Stimulated activated CD8-positive, alpha-beta memory T cell treated with anti-CD3 and anti-CD28 coated beads, Interleukin-12 subunit alpha, Interleukin-12 subunit beta, amount 100 ng/mL, for 1 hour (primary cell): Measurements from ENCODE around the gene FAM131B.
A peak's percentile ranks its signal among the peaks of the same experiment; 100 is the strongest.

Experiments used
- DNase-seq: peaks from one replicate; pipeline ENCODE4 v3.0.0-alpha.2; 2020; ENCODE audit warnings: low read depth

FAM131B gene

DNA sequence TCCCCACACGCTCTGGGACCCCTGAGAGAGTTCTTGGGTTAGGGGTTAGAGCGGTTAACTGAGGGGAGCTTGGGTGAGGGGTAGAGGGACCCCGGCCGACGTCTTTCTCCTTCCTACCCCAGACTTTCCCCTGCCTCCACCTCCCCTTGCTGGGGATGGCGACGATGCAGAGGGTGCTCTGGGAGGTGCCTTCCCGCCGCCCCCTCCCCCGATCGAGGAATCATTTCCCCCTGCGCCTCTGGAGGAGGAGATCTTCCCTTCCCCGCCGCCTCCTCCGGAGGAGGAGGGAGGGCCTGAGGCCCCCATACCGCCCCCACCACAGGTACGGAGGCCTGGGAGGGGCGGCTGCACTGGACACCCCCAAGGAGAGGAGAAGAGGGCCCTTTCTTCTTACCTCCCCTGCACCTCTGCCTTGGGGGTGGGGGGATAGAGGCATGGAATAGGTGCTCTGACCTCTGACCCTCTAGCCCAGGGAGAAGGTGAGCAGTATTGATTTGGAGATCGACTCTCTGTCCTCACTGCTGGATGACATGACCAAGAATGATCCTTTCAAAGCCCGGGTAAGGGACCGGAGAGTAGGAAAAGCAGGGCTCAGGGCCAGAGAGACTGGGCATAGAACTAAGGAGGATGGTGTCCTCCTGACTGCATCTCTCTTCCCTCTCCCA lies 19.7 kb upstream of the FAM131B start:
- no peak for DNase-seq

DNA sequence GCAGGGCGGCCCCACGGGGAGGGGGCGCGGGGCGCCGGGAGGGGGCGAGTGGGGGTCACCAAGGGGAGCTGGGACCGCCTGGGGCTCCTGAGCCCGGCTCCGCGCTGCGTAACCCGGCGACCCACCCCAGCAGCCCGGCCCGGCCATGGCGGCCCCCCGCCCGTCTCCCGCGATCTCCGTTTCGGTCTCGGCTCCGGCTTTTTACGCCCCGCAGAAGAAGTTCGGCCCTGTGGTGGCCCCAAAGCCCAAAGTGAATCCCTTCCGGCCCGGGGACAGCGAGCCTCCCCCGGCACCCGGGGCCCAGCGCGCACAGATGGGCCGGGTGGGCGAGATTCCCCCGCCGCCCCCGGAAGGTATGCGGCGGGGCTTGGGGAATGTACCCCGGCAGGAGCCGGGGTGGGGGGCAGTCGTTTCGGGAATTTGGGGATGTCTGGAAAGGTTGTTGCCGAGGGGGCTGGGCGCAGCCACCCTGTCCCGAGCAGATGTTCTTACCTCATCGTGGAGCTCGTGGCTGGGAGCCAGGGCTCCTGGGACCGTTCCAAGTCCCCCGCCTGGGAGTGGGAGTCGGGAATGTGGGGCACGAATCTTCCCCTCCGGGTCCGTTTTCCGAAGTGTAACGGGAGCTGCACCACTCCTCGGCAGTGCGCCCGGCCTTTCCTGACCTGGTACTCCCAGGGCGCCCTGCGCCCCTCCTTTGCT lies 19.1 kb upstream of the FAM131B start:
- no peak for DNase-seq

DNA sequence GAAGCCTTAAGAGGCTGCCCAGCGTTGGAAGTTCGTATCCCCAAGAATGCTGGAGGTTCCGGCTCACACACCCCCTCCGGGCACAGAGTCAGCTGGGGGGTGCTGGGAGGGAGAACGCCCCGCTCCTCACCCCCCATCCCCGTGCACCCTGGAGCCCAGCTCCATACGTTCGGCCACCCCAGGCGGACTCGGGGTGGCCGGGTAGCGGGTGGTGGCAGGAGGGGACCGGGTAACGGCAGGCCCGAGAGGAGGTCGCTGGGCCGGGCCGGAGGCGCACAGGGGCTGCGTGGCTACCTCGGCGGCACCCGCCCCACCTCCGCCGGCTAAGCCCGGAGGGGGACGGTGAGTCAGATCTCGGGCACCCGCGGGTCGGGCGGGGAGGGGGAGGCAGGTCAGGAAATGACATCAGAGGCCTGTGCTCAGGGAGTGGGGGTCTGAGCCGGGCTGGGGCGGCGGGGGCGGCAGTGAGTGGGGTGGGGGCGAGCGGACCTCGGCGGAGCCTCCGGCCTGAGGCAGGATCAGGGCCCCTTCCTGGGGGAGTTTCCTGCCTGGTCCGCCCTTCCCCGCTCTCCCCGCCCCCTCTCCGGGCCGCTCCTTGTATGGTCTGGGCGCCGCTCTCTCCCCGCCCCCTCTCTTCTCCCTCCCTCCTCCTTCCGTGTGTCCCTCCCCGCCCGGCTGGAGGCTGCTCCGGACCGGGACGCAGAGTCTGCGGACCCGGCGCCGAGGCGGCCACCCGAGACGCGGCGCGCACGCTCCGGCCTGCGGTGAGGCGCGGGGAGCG lies 18.3 kb upstream of the FAM131B start, which contains the start of gene ZYX:
Gene ZYX (plus strand): TSS at position 700 of the 781 bp plus-strand sequence. CDS start 227 bp downstream, outside the sequence.
- peak; percentile 77 for DNase-seq

DNA sequence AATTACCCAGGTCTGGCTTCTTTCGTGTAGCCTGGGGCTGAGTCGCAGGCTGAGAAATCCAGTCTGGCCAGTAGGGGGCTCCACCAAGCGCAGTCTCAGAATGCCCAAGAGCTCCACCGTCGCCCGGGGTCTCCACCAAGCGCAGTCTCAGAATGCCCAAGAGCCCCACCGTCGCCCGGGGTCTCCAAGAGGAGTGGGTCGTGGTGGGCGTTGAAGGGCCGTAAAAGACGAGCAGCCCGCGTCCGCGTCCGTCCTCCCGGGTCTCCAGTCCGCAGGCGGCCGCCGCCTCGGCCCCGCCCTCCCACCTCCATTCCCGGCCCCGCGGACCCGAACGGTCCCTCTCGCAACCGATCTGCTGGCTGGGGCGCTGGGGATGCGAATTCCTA lies 17.7 kb upstream of the FAM131B start:
- peak; percentile 80 for DNase-seq

DNA sequence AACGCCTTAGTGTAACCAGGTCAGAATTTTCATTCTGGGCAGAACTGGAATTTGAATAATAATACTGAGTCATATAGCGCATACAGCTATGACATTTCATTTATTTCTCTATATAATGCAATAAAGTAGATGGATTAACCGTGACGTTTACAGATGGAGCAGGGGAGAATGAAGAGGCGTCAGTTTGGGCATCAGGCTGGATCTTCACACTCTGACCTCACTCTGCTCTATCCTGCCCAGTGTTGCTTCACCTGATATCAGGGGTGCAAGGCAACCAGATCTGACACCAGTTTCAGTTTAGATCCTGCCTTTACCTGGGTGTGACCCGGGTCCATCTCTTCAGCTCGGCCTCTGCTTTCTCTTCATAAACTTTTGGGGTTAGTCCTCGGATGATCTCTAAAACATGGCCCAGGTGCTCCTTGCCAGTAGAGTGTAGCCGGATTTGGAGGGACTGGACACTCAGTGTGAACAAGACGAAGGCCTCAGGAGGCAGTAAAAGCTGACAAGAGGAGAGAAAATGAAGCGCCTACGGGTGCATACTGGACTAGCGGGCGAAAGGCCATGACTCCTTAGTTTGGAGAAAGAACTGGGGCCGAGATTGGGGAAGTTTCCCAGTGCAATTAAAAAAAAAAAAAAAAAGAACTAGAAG lies 17.2 kb upstream of the FAM131B start:
- DNase-seq = no peak

DNA sequence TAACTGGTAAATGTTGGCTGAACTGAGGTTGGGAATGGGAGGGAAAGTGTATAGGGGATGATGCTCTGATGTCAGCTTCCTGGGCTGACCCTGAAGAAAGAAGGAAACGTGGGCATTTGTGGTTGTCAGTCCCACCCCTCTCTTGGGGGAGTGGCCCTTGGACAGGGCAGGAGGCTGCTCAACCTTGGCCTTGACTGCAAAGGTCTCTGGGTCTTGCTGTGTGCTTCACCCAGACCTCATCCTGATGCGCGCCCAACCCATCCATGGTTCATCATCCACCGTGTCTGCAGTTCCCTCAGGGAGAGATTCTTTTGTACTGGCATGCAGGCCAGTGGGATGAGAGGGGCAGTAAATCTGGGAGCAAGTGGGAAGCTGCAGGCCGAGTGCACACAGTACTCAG lies 13.9 kb upstream of the FAM131B start:
- DNase-seq = no peak

DNA sequence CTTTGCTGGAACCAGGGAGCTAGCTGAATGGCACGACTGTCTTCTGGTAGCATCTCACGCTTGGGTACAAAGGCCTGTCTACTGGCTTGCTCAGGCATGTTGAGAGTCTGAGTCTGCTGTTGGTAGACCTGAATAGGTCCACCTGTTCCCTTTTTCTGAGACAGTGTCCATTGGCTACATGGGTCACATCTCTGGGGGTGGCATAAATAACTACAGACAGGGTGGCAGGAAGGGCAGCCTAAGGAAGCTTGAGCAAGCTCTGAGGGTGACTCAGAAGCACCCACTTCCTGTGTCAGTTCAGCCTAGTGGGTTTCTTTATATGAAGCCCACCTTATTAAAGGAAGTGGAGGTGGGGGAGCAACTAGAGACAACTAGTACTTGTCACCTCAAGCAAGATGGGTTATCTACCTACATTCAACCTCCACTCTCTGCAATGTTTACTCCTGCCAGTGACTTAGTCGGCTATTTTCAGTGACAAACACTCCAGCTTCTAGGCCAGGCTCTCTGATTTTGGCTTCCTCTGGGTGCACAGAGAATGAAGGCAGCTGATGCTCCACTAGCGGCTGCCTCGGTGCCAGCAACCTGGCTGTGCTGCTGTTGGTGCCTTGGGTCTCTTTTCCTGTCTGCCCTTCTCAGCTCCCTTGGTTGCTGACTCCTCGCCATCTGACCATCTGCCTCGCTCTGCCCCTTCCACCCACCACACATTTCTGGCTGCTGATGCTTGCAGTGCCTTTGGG lies 13.0 kb upstream of the FAM131B start:
- no peak for DNase-seq

DNA sequence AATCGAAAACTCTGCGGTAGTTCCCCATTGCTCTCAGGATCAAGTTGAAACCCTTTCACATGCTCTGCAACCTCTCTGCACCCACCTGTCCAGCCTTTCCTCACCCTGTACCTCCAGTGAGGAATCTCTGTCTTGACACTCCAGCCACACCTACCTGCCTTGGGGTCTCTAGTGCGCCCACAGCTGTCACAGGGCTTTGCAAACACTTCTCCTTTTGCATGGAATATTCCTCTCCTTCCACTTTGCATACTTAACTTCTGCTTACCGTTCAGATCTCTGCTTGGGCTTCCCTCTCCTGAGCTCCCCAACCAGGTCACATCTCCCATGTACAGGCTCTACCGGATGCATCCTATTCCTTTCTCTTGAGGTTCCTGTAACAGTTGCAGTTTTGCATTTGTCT lies 12.0 kb upstream of the FAM131B start:
- no peak for DNase-seq

DNA sequence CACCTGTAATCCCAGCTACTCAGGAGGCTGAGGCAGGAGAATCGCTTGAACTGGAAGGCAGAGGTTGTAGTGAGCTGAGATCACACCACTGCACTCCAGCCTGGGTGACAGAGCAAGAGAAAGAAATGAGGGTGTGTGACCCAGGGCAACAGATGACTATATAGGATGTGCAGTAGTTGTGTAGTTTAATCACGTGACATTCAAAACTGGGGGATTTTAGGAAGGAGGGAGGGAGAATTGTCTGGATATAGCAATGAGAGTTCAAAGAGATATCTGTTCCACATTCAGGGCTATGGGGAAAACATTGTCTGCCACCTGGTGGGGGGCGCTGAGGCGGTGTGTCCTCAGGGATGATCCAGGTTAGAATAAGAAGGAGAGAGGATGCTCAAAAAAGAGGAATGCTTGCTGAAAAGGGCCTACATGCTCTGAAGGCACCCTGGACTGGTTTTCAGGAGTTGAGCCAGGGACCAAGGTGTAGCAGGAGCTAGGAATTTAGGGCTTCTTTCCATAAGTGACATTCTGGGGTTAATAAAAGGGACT lies 10.8 kb upstream of the FAM131B start:
- DNase-seq = no peak

DNA sequence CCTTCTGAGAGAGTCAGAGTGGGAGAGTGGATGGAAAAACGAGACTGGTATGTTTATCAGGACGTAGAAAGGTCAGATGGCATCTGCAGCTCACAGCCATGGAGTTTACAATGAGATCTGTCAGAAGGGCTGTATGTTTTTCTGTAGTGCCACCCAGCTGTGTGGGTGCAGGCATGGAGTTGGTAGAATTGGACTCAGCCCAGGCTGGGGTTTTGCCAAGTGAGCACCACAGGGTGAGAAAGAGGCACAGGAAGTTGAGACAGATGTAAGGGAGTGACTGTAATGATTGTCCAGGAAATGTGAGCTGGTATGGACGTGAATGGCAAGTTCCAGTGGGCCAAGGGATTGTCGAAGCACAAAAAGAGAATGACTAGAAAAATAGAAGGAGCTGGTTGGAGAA lies 9.6 kb upstream of the FAM131B start:
- peak; percentile 36 for DNase-seq

DNA sequence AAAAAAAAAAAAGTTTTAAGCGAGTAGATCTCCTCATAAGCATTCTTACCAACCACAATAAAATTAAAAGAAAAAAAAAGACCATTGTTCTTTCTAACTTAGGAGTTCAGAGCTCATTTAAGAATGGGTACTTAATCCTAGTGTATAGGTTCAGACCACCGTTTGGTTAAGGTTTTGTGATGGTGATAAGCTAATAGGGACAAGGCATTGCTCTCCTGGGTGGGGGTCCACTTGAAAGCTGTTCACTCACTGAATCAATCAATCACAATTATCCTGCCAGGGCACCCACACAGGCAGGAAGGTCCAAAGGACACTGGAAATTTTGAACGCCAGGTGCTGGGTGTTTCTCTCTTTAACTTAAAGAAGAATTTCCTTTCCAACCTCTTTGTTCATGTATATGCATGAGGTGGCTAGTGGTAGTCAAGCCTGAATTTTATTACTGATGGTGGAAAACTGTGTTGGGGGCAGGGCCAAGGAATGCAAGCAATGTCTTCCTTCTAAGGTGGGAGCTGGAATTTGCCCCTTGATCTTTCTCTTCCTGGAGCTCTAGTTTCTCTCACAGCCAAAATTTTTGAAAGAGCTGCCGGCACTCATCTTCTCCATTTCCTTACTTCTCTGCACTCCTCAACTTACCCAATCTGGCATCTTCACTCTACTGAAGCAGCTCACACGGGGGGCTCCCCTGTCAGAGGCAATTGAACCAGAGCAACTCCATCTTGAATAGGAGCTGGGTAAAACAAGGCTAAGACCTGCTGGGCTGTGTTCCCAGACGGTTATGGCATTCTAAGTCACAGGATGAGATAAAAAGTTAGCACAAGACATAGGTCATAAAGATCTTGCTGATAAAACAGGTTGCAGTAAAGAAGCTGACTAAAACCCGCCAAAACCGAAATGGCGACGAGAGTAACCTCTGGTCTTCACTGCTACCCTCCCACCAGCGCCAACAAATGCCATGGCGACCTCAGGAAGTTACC lies 7.5 kb upstream of the FAM131B start:
- DNase-seq = no peak

DNA sequence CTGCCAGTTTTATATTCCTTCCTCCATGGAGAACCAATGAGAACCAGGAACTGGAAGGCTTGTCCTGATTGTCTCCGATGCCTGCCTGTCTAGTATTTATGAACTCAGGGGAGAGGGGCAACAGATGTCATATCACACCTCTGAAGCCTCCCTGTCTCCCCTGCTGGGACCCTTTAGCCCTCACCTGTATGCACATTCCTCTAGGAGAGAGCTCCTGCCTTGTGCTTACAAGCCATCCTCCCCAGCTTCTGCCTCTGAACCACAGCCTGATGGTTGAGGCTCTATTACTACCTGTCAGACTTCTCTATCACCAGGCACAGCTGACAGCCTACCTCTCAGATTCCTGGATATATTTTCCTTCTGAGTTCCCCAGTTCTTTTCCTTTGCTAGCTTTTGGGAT lies 5.9 kb upstream of the FAM131B start:
- no peak for DNase-seq

DNA sequence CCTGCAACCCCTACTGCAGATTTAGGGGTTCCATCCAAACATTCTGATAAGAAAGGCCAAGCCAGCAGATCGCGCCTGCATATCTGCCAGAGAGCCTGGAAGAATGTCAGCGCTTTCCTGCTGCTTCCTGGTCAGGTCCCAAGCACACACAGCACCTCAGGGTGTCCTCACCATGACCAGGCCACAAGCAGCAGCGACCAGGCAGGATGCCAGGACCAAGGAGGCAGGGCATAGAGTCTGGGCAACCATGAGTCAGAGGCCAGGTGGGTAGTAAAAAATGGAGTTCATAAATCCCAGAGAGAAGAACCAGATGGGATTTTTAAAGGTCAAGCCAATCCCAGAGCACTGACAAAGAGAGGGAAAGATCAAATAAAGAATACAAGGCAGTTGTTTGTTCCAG lies 5.5 kb upstream of the FAM131B start:
- no peak for DNase-seq

DNA sequence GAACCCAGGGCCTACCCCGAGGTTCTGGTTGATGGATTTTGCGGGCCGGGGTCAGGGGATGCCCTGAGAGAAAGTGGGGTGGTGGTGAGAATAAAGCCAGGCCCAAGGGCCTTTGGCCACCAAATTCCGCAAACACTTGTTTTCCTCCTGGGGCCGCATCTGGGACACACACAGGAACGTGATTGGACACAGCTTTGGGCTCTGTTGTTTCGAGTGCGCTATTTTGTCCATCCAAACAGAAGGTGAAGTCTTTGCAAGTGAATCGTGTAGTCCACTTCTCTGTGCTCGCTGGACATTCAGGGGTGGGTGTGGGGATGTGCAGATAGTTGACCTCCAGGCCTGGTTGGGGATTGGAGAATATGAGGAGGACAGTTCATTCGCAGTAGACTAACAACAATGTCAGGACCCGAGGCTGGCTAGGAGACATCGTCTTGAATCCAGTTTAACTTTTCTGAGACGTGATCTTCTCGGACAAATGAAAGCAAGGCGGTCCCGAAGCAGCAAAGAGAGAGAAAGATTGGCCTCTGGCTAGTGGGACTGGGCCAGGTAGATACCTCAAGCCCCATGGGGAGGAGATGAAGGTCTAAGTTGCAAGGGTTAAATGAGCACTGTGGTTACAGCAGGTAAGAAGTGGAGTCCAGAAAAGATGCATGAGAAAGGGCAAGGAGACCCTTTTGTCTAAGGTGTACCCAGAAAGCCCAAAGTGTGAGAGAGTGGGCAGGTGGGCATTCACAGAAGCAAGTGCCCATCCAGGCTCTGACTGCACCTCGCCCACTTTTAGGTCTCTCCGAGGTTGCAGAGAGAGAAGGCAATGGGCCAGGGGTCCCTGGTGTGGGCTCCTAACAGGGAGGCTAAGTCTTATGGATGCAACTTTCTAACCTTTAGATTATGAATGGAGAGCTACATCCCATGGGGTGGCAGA lies 764 bp upstream of the FAM131B start:
- DNase-seq = no peak

DNA sequence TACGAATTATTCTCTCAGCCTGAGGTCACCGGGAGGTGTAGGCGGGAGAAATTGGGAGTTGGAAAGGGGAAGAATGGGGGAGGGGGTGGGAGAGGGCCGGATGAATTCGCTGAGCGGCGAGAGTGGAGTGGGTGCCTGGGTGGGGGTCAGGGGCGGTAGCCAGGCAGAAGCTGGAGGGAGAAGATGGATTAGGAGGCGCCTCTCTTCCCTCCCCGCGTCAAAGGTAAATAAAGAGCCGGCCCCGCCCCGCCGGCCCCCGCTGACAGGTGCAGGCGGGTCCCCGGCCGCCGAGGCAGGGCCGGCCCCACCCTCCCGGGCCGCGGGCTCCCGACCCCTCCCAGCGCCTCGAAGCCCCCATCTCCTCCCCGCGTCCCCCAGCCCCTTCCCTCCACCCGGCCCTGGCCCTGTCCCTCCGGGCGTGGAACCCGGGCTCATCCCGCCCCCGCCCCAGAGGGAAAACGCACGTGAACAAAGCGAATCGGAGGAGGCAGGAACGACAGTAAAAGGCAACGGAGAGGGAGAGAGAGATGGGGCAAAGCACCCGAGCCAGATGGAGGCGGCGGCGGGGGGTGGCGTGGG lies 872 bp downstream of the FAM131B start:
- DNase-seq = no peak

DNA sequence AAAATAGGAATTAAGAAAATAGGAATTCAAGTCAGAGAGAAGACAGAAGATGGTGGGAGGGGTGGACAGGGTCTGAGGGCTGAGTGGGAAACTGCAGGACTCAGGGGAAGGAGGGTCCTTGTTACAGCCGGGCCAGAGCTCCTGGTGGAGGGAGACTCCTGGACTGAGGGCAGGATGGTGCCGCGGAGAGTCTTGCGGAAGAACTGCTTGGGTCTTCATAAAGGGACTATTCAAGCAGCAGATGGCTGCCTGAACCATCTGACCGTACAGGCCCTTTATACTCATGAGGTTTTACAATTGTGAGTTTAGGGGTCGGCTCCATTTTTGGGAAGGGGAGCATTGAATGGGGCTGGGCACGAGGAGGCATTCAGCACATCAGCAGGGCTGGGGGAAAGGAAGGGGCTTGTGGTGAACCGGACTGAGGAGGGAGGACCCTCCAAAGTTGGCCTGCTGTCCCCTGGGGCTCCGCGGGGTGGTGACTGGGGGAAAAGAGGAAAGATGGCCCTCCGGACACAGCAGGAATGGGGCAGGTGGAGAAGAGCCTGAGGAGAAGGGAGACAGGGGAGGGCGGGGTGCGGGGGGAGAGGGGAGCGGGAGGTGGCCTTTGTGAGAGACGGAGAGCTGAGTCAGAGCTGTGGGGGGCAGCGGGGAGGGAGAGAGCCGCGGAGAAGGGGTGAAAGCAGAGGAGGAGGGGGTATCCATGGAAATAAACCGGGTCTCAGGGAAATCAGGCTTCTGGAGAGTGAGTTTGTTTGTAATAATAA lies 1.5 kb downstream of the FAM131B start:
- no peak for DNase-seq

DNA sequence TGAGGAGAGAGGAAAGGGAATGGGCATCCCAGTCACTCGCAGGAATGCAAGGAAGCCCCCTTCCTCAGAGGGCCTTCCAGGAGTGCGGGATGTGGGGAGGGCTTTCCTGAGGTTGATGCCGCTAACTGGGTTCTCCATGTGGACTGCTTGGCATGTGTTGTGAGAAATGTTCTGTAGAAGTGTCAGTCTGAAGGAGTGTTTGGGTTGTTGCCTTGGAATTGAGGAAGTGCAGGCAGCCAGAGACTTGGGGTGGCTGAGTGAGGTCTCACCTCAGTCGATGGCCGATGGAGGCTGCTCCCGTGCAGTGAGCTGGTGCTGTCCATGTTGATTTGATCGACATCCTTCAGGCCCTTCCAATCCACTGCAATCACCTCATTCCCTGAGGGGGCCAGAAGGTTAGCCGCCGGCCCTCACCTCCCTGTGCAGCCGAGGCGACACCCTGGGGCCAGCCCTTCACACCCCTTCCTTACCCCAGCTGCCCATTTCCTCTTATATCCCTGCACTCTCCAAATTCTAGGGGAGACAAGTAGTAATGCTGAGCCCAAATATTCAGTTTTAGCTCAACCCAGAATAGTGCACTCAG lies 2.7 kb downstream of the FAM131B start:
- DNase-seq = no peak

DNA sequence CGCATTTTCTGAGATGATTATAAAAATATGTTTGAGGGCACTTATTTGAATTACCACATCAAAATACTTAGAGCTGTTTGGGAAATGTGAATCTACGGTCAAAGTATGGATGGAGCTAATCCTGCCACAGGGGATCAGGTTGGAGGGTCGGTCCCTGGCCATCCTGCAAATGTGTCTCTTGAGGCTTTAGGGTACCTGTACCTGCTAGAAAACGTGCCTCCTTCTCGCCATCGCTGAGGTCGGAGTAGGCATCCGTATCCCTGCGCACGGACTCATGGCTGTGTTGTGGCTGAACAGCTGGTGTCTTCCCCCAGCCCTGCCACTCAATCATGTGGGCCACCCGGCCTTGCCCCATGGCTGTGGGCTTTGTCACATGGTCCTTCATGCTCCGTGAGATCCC lies 3.9 kb downstream of the FAM131B start:
- no peak for DNase-seq
